Measurements from ENCODE around the gene TMEM229A. TPM values are rescaled to one million over a fixed set of nuclear protein-coding genes. Genes with fewer than 3 reads are reported as not detected.

The TMEM229A gene
- total and polyA plus RNA-seq, 2 donors (not counting 3 experiments of a cell fraction or from before 2014, with no cell fraction given) = not detected

- Histone ChIP-seq H3K9ac (replicated peaks; ENCODE audit: extremely low read depth, insufficient read depth, low read length) (no peak overlapping the region), H3K79me2 (ENCODE audit: control insufficient read depth, insufficient read depth, low read length) (no peaks in the 10 kb centered on the region), H2AFZ (ENCODE audit: low read depth, low read length) (no peak overlapping the region), H3K9me1 (replicated peaks; ENCODE audit: control insufficient read depth, extremely low read depth, insufficient read depth, low read length) (no peaks in the 10 kb centered on the region), H3K36me3 (ENCODE audit: control insufficient read depth in 2 of 2, extremely low read depth in 1 of 2, insufficient read depth in 2 of 2, low read length in 2 of 2) (no peaks in the 10 kb centered on the region), H3K4me1 (ENCODE audit: control insufficient read depth, extremely low read depth, insufficient read depth, low read length) (no peaks in the 10 kb centered on the region), H4K20me1 (replicated peaks; ENCODE audit: control insufficient read depth, extremely low read depth, insufficient read depth, low read length) (no peaks in the 10 kb centered on the region), H3K27me3 (ENCODE audit: control insufficient read depth in 2 of 2, insufficient read depth in 2 of 2, low read length in 2 of 2) (no peaks in the 10 kb centered on the region), H3K4me2 (ENCODE audit: insufficient read depth, low read length) (no peak overlapping the region), H3K27ac (ENCODE audit: insufficient read depth, low read depth, low read length) (no peak overlapping the region), H3K9me3 (replicated peaks; ENCODE audit: control insufficient read depth, insufficient read depth, low read length) (no peaks in the 10 kb centered on the region), H3K4me3 (replicated peaks in 1 of 3; ENCODE audit: insufficient read depth in 1 of 3, low read depth in 1 of 3, low read length in 3 of 3) (no peak overlapping the region)
- TF ChIP-seq EZH2 (IDR thresholded peaks at IDR 0.05; ENCODE audit: borderline replicate concordance, low read depth, low read length, severe bottlenecking) (no peak), MAX (IDR thresholded peaks at IDR 0.05; ENCODE audit: insufficient read depth, insufficient read length) (no peak), MYC (IDR thresholded peaks at IDR 0.05; ENCODE audit: low read depth, low read length) (no peak), POLR2A (IDR thresholded peaks at IDR 0.05; ENCODE audit: low read depth, low read length) (no peak), POLR2AphosphoS5 (IDR thresholded peaks at IDR 0.05; ENCODE audit: insufficient read depth, low read depth, low read length) (no peak), GATA2 (IDR thresholded peaks at IDR 0.05; ENCODE audit: insufficient read depth, insufficient read length, low read depth, low read length) (no peak), FOS (IDR thresholded peaks at IDR 0.05; ENCODE audit: borderline replicate concordance, insufficient read depth, low read length) (no peak), JUN (IDR thresholded peaks at IDR 0.05; ENCODE audit: borderline replicate concordance, insufficient read depth, insufficient read length, low read depth) (no peak), CTCF (IDR thresholded peaks at IDR 0.05; ENCODE audit: extremely low read depth in 1 of 2, insufficient read depth in 1 of 2, low read depth in 1 of 2, low read length in 2 of 2) (no peak)
- DNase-seq (ENCODE audit: low read depth, low spot score) = no peak
- dilution Hi-C loops (cut with MboI; ENCODE audit: extremely low pct_ligation_motif_present, low sequenced_read_pairs) = no loop called here
- intact Hi-C loops (cut with micrococcal nuclease) = no loop called here
- BruUV-seq (replicated peaks) = no TSS peak
- POLR2A ChIA-PET = no interaction called here
- CTCF ChIA-PET = no interaction called here
- no peak for FAIRE-seq
Measured at GRCh38 chr7:124022551-124022950, 10.3 kb downstream of the TMEM229A start.
